Measurements from ENCODE around the gene ST6GALNAC2.

ST6GALNAC2 gene

DNA sequence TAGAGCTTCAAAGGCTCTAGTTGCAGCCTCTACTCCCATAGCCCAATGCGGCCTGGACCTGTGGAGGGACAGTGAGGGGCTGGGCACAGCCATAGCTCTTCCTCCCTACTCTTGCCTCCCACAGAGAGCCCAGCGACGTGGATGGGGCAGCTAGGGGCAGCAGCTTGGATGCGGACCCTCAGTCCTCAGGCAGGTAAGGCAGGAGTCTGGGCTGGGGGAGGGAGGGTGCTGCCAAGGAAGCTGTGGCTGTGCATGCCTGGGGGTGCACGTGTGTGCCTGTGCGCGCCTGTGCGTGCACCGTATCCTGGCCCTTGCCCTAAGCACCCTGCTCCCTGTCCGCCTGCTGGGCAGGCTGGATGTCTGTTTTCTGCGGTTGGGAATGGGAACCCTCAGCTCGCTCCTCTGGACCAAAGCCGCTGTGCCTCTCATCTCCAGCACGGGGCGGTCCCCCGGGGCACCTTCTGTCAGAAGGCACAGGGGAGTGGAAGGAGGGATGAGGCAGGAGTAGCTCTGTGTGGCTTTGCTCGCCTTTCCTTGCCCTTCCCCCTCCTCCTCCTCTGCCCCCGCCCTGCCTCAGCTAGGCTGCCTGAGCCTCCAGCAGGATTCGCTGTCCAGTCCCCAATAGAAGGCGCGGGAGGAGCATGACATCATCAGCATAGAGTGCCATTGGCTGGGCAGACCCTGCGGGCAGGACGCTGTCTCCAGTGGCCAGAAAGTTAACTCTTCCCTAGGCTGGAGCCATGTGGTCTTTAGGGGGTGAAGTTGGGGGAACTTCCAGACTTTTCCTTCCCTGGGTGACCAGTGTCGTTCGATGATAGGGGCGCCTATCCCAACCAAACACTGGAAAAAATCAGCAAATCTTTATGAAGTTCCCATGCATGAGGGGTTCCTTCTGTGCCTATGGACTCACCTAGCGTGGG is 45.0 kb downstream of the ST6GALNAC2 start:
- peak overlapping the region; percentile 27 for H3K4me3 ChIP-seq (ENCODE audit: low read depth, low read length)
- in situ Hi-C loops (cut with HindIII; ENCODE audit: low sequenced_read_pairs), result no loop called here
- DNase-seq (ENCODE audit: low read depth, low spot score), result peak; percentile 94
- no peak for TF ChIP-seq CTCF (IDR thresholded peaks at IDR 0.05; ENCODE audit: low read depth, low read length)

- no peak for TF ChIP-seq CTCF (IDR thresholded peaks at IDR 0.05; ENCODE audit: low read depth, low read length)
- no peak for DNase-seq (ENCODE audit: low read depth, low spot score)
- in situ Hi-C loops (cut with HindIII; ENCODE audit: low sequenced_read_pairs), result no loop called here
- H3K4me3 ChIP-seq (ENCODE audit: low read depth, low read length), result peak within 1 kb of the TSS; percentile 27
These were observed 45.9 kb downstream of the ST6GALNAC2 start, which contains the start of gene PRCD for GRCh38 chr17:76539631-76540271. Gene PRCD (plus strand): TSS chr17:76540044. CDS start chr17:76540142, 98 bp downstream.

DNA sequence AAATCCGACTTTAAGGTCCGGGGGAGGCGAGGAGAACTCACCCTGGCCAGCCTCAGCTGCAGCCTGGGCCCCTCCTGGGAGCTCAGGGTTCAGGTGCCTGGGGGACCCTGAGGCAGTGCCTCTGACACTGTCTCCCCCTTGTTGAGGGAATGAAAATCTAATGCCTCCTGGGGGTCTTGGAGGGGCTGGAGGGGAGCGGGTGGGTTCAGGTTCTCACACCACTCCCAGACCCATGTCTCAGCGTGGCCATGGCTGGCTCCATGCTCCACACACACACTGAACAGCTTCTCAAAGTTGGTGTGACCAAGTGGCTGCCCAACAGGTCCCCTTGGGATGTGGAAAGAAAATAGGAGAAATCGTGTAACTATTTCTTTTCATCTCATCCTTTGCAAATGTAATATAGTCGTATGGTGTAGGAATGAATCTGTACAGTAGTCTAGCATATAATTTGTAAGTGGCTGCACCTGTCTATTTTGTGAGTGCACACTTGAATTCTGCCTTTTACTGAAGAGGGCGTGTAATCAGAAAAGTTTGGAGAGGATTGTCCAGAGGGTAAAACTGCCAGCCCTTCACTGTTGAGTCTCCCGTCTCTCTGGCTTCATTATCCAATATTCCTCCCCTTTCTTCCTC is 46.6 kb downstream of the ST6GALNAC2 start:
- TF ChIP-seq CTCF (IDR thresholded peaks at IDR 0.05; ENCODE audit: low read depth, low read length), result no peak
- no peak overlapping the region for H3K4me3 ChIP-seq (ENCODE audit: low read depth, low read length)
- DNase-seq (ENCODE audit: low read depth, low spot score), result no peak
- in situ Hi-C loops (cut with HindIII; ENCODE audit: low sequenced_read_pairs), result no loop called here

DNA sequence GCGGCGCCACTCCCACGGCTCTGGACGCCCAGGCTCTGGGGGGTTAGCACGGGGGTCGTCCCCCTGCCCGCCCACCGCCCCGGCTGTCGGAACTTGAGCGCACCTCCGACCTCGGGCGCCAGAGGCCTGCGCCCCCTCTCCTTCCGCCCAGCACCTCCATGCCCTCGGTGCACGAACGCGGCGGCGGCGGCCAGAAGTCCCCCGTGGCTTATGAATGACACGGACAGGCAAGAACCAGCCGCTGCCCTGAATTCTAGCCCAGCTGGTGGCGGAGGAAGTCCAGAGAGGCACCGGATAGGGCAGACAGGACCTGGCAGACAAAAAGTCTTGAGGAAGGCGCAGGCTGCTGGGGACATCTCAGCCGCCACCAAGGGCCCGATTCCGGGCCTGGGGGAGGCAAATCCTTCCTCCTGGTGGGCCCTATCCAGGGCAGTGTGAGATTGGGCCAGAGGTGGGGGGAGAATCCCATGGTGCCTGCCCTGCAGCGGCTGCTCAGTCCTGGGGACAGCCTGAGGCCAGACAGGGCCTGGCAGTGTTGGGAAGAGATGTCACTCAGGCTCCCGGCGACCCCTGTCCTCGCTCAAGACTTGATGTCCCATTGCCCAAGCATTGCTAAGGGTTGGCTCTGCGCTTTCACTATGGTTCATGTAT is 47.3 kb downstream of the ST6GALNAC2 start:
- in situ Hi-C loops (cut with HindIII; ENCODE audit: low sequenced_read_pairs), result no loop called here
- H3K4me3 ChIP-seq (ENCODE audit: low read depth, low read length), result no peak overlapping the region
- no peak for DNase-seq (ENCODE audit: low read depth, low spot score)
- TF ChIP-seq CTCF (IDR thresholded peaks at IDR 0.05; ENCODE audit: low read depth, low read length), result no peak

DNA sequence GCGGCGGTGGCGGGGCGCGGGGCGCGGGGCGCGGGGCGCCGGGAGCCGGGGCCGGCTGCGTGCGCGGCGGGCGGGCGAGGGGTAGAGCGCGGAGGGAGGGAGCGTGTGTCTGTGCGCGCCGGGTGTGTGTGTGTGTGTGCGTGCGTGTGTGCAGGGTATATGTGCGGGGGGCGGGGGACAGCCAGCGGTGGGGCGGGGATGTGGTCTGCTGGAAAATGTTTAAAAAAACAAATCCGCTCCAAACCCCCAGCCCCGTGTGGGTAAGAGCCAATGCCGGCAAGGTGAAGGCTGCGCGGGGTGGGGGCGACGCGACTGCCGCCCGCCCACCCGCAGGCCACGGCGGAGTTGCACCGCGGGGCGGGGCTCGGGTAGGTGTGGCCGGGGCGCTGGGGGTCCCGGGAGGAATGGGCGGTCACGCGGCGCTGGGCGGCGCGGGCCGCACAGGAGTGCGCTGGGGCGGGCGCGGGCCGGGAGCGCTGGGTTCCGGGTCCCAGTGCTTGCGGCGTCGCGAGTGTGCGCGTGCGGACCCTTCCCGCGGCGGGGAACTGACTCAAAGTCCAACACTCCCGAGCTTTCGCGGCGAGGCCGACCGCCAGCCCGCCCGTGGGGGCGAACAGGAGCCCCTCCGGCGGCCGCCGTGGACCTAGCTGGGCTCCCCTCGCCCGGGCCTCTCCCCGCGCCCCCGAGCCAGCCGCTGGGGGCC is 47.9 kb downstream of the ST6GALNAC2 start, which contains the start of gene CYGB:
Gene CYGB (minus strand): TSS at position 132 of the 703 bp plus-strand sequence. CDS start 167 bp downstream, outside the sequence.
- in situ Hi-C loops (cut with HindIII; ENCODE audit: low sequenced_read_pairs), result no loop called here
- H3K4me3 ChIP-seq (ENCODE audit: low read depth, low read length), result peak within 1 kb of the TSS; percentile 28
- no peak for DNase-seq (ENCODE audit: low read depth, low spot score)
- TF ChIP-seq CTCF (IDR thresholded peaks at IDR 0.05; ENCODE audit: low read depth, low read length), result no peak

Data from astrocyte of the spinal cord (primary cell).